HEK293T (cell line): Measurements from ENCODE around the gene KCNN4.
"Not testable (repeated sequence)": the region's sequence is repeated elsewhere in the genome, so short reads cannot be mapped to it uniquely, and the experiment has no call there.

Source experiments
- CTCF ChIA-PET: fragments of 350-600 bp; formaldehyde crosslinking; extraction: SDS; loops from one replicate; lab custom pipeline; 2021; ENCODE audit warnings: antibody characterized with exemption, inconsistent platforms; lab: Yijun Ruan, JAX
- POLR2A ChIA-PET: fragments of 350-600 bp; formaldehyde crosslinking; extraction: SDS; loops from one replicate; lab custom pipeline; 2020; ENCODE audit warnings: antibody characterized with exemption, inconsistent platforms; lab: Yijun Ruan, JAX
- DNase-seq: peaks from one replicate; pipeline ENCODE4 v3.0.0; 2012; ENCODE audit warnings: mixed read lengths; ENCODE audit errors: extremely low spot score
- ARNT ChIP-seq: fragments of 450-650 bp; IDR thresholded peaks from 2 replicates; pipeline ENCODE4 v1.6.1; 2017; ENCODE audit warnings: mild to moderate bottlenecking
- BHLHE40 ChIP-seq: fragments of 450-650 bp; IDR thresholded peaks from 2 replicates; pipeline ENCODE4 v1.6.1; 2016; ENCODE audit warnings: mild to moderate bottlenecking, moderate library complexity, borderline replicate concordance
- CTBP1 ChIP-seq: fragments of 450-650 bp; IDR thresholded peaks from 2 replicates; pipeline ENCODE4 v1.6.1; 2016; ENCODE audit warnings: borderline replicate concordance
- ELF4 ChIP-seq: fragments of 450-650 bp; IDR thresholded peaks from 2 replicates; pipeline ENCODE4 v1.6.1; 2017; ENCODE audit warnings: antibody characterized with exemption
- FOXA1 ChIP-seq: fragments of 450-650 bp; IDR thresholded peaks from 2 replicates; pipeline ENCODE4 v1.6.1; 2016; ENCODE audit warnings: mild to moderate bottlenecking
- FOXK2 ChIP-seq: fragments of 450-650 bp; IDR thresholded peaks from 2 replicates; pipeline ENCODE4 v1.6.1; 2016; ENCODE audit warnings: mild to moderate bottlenecking
- FOXM1 ChIP-seq: fragments of 450-650 bp; IDR thresholded peaks from 2 replicates; pipeline ENCODE4 v1.6.1; 2017; ENCODE audit warnings: mild to moderate bottlenecking, borderline replicate concordance
- HDGF ChIP-seq: fragments of 450-650 bp; IDR thresholded peaks from 2 replicates; pipeline ENCODE4 v1.6.1; 2017; ENCODE audit warnings: antibody characterized with exemption, borderline replicate concordance
- L3MBTL2 ChIP-seq: fragments of 450-650 bp; conservative IDR thresholded peaks from 2 replicates; pipeline ENCODE4 v1.6.1; 2016; ENCODE audit warnings: mild to moderate bottlenecking
- LEF1 ChIP-seq: fragments of 450-650 bp; IDR thresholded peaks from 2 replicates; pipeline ENCODE4 v1.6.1; 2017; ENCODE audit warnings: mild to moderate bottlenecking, borderline replicate concordance
- NFRKB ChIP-seq: fragments of 450-650 bp; IDR thresholded peaks from 2 replicates; pipeline ENCODE4 v1.6.1; 2016; ENCODE audit warnings: mild to moderate bottlenecking, moderate library complexity
- PKNOX1 ChIP-seq: fragments of 450-650 bp; IDR thresholded peaks from 2 replicates; pipeline ENCODE4 v1.6.1; 2016
- SP1 ChIP-seq: fragments of 450-650 bp; IDR thresholded peaks from 2 replicates; pipeline ENCODE4 v1.6.1; 2017
- SUZ12 ChIP-seq: fragments of 450-650 bp; IDR thresholded peaks from 2 replicates; pipeline ENCODE4 v1.6.1; 2016; ENCODE audit warnings: mild to moderate bottlenecking
- TARDBP ChIP-seq: fragments of 450-650 bp; IDR thresholded peaks from 2 replicates; pipeline ENCODE4 v1.6.1; 2016
- ZNF384 ChIP-seq: fragments of 450-650 bp; IDR thresholded peaks from 2 replicates; pipeline ENCODE4 v1.6.1; 2016

The KCNN4 gene

GRCh38 chr19:43780706-43781525, at the start of gene KCNN4:
Gene KCNN4, minus strand, starts transcription at chr19:43780973. Its CDS starts 112 bp downstream, at chr19:43780861.
- TF ChIP-seq NFRKB (no peak), SP1 (no peak), ELF4 (no peak), L3MBTL2 (no peak), FOXA1 (no peak), PKNOX1 (no peak), TARDBP (no peak), SUZ12 (no peak), CTBP1 (no peak), BHLHE40 (no peak), ARNT (no peak), FOXM1 (no peak), ZNF384 (no peak), LEF1 (no peak)
- ChIA-PET POLR2A (interaction anchor here (0.9 kb wide), 1 partner anchor 46 kb away, joined by 3 read pairs; the partner anchor contains the start of gene ZNF283), CTCF (no interaction called here)
- DNase-seq: no peak

- ChIA-PET CTCF (no interaction called here), POLR2A (interaction anchor here (0.6 to 1.3 kb wide), 11 partner anchors 9 to 198 kb away, joined by 3 to 6 read pairs (median 3); partner anchors contain the start of genes KCNN4, SMG9, ZNF221 and ZNF222)
- TF ChIP-seq L3MBTL2 (peak; percentile 89), ZNF384 (no peak), CTBP1 (no peak), PKNOX1 (0 out of 2 replicates have a peak, but pooled peaks have one; percentile 6), FOXK2 (no peak), SUZ12 (peak; percentile 63; the same call in 1 of the 2 replicates), FOXM1 (no peak), ELF4 (peak; percentile 53; the same call in 1 of the 2 replicates)
- DNase-seq: peak; percentile 92
Measured at GRCh38 chr19:43826787-43827754, 46.3 kb upstream of the KCNN4 start, which contains the start of gene ZNF283. Gene ZNF283, plus strand, starts transcription at chr19:43827321. Its CDS starts 6,184 bp downstream, at chr19:43833505.

GRCh38 chr19:43824572-43824971, 43.8 kb upstream of the KCNN4 start:
- POLR2A ChIA-PET, DNase-seq, CTCF ChIA-PET: not testable (repeated sequence)

- CTCF ChIA-PET, DNase-seq, POLR2A ChIA-PET: not testable (repeated sequence)
Measured at GRCh38 chr19:43823856-43824255, 43.1 kb upstream of the KCNN4 start.

GRCh38 chr19:43820884-43821215, 40.1 kb upstream of the KCNN4 start:
- TF ChIP-seq PKNOX1: no peak
- TF ChIP-seq FOXA1: no peak
- TF ChIP-seq ARNT: no peak
- no peak for TF ChIP-seq SP1
- TF ChIP-seq CTBP1: no peak
- no peak for TF ChIP-seq L3MBTL2
- no peak for TF ChIP-seq HDGF
- no peak for TF ChIP-seq FOXM1
- TF ChIP-seq FOXK2: no peak
- POLR2A ChIA-PET: no interaction called here
- DNase-seq: no peak
- CTCF ChIA-PET: no interaction called here

GRCh38 chr19:43820098-43820883, 39.5 kb upstream of the KCNN4 start:
- CTCF ChIA-PET: no interaction called here
- no peak for TF ChIP-seq CTBP1
- no peak for TF ChIP-seq FOXK2
- no peak for TF ChIP-seq PKNOX1
- TF ChIP-seq SP1: no peak
- no peak for TF ChIP-seq ARNT
- TF ChIP-seq L3MBTL2: no peak
- no peak for TF ChIP-seq ELF4
- DNase-seq: no peak
- POLR2A ChIA-PET: interaction anchor here (1.0 kb wide), 1 partner anchor 65 kb away, joined by 3 read pairs; the partner anchor contains the start of gene SMG9
